HG03175 (cell line): ENCODE results near the gene GUSB.
A peak's percentile ranks its signal among the peaks of the same experiment; 100 is the strongest.
"Not testable (repeated sequence)": the region's sequence is repeated elsewhere in the genome, so short reads cannot be mapped to it uniquely, and the experiment has no call there.

ENCODE experiments used
- ATAC-seq: cut with Tn5 transposase; IDR thresholded peaks from one replicate; pipeline ENCODE4 v1.9.1; 2021; ENCODE audit warnings: mild to moderate bottlenecking, moderate library complexity; ENCODE audit not compliant: unreplicated experiment

GUSB gene

GRCh38 chr7:65981965-65982792 lies at the start of gene GUSB:
Gene GUSB (minus strand): TSS chr7:65982213. CDS start chr7:65982183, 30 bp downstream.
- peak; percentile 69 for ATAC-seq

GRCh38 chr7:66028342-66028741 lies 46.3 kb upstream of the GUSB start:
- ATAC-seq: not testable (repeated sequence)

- no peak for ATAC-seq
Observed at GRCh38 chr7:66016131-66016461, 34.1 kb upstream of the GUSB start.

GRCh38 chr7:66015440-66016130 lies 33.6 kb upstream of the GUSB start:
- no peak for ATAC-seq

GRCh38 chr7:66013938-66014337 lies 31.9 kb upstream of the GUSB start:
- ATAC-seq: no peak

- no peak for ATAC-seq
Observed at GRCh38 chr7:66007232-66007631, 25.2 kb upstream of the GUSB start.

- ATAC-seq: not testable (repeated sequence)
Observed at GRCh38 chr7:66005115-66005671, 23.2 kb upstream of the GUSB start.

- ATAC-seq: not testable (repeated sequence)
Observed at GRCh38 chr7:66000823-66001417, 18.9 kb upstream of the GUSB start.

GRCh38 chr7:65994984-65995383 lies 13.0 kb upstream of the GUSB start:
- not testable (repeated sequence) for ATAC-seq

GRCh38 chr7:65992526-65992925 lies 10.5 kb upstream of the GUSB start:
- ATAC-seq: no peak

- ATAC-seq: not testable (repeated sequence)
Observed at GRCh38 chr7:65991829-65992228, 9.8 kb upstream of the GUSB start.

- ATAC-seq: no peak
Observed at GRCh38 chr7:65989694-65990080, 7.7 kb upstream of the GUSB start.

GRCh38 chr7:65988503-65988902 lies 6.5 kb upstream of the GUSB start:
- ATAC-seq: not testable (repeated sequence)

- no peak for ATAC-seq
Observed at GRCh38 chr7:65988084-65988483, 6.1 kb upstream of the GUSB start.

- ATAC-seq: no peak
Observed at GRCh38 chr7:65983965-65984658, 2.1 kb upstream of the GUSB start.

GRCh38 chr7:65980478-65981250 lies 1.3 kb downstream of the GUSB start:
- peak; percentile 85 for ATAC-seq

GRCh38 chr7:65979583-65980477 lies 2.2 kb downstream of the GUSB start:
- no peak for ATAC-seq

GRCh38 chr7:65978891-65979582 lies 3.0 kb downstream of the GUSB start:
- no peak for ATAC-seq
